Measurements from ENCODE around the gene MLX. TPM values are rescaled to one million over a fixed set of nuclear protein-coding genes. Genes with fewer than 3 reads are reported as not detected.
A peak's percentile ranks its signal among the peaks of the same experiment; 100 is the strongest.

Gene MLX
- total RNA-seq, 4 donors from 2014 or later, result 37.8 to 43.2 (median 39.3) TPM

GRCh38 chr17:42579794-42580551 lies 13.1 kb downstream of the MLX start:
- H3K4me3 ChIP-seq (ENCODE audit: low read depth, poor library complexity, severe bottlenecking), result no peak overlapping the region
- 47 to 59% methylated on average over 2 of the region's 2 CpGs for WGBS, 2 donors
- TF ChIP-seq, protein P1, sequence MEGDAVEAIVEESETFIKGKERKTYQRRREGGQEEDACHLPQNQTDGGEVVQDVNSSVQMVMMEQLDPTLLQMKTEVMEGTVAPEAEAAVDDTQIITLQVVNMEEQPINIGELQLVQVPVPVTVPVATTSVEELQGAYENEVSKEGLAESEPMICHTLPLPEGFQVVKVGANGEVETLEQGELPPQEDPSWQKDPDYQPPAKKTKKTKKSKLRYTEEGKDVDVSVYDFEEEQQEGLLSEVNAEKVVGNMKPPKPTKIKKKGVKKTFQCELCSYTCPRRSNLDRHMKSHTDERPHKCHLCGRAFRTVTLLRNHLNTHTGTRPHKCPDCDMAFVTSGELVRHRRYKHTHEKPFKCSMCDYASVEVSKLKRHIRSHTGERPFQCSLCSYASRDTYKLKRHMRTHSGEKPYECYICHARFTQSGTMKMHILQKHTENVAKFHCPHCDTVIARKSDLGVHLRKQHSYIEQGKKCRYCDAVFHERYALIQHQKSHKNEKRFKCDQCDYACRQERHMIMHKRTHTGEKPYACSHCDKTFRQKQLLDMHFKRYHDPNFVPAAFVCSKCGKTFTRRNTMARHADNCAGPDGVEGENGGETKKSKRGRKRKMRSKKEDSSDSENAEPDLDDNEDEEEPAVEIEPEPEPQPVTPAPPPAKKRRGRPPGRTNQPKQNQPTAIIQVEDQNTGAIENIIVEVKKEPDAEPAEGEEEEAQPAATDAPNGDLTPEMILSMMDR (IDR thresholded peaks at IDR 0.05), result no peak
- no peak for TF ChIP-seq POLR2A (IDR thresholded peaks at IDR 0.05)
- DNase-seq (ENCODE audit: low spot score in 2 of 2), result no peak
- intact Hi-C loops (cut with DNase I; ENCODE audit: low total_unique reads), result loop anchor here (10.0 kb wide), 1 partner anchor 105 kb away; the partner anchor contains the start of genes CCR10 and CNTNAP1

- H3K4me3 ChIP-seq (ENCODE audit: low read depth, poor library complexity, severe bottlenecking), result no peak overlapping the region
- 82 to 90% methylated on average over 9 to 10 of the region's 10 CpGs for WGBS, 2 donors
- DNase-seq (ENCODE audit: low spot score in 2 of 2), result peak in 1 of 2 donors; percentile 72
- intact Hi-C loops (cut with DNase I; ENCODE audit: low total_unique reads), result no loop called here
- TF ChIP-seq, protein P1 (IDR thresholded peaks at IDR 0.05), result no peak
- TF ChIP-seq POLR2A (IDR thresholded peaks at IDR 0.05), result no peak
Observed at GRCh38 chr17:42581744-42582270, 14.9 kb downstream of the MLX start.

- no peak for TF ChIP-seq POLR2A (IDR thresholded peaks at IDR 0.05)
- TF ChIP-seq, protein P1 (IDR thresholded peaks at IDR 0.05), result no peak
- no peak for DNase-seq (ENCODE audit: low spot score in 2 of 2)
- intact Hi-C loops (cut with DNase I; ENCODE audit: low total_unique reads), result no loop called here
- WGBS, 2 donors, result 73 to 75% methylated on average over 9 of the region's 9 CpGs
- no peak overlapping the region for H3K4me3 ChIP-seq (ENCODE audit: low read depth, poor library complexity, severe bottlenecking)
Observed at GRCh38 chr17:42584880-42585279, 18.0 kb downstream of the MLX start.

- H3K4me3 ChIP-seq (ENCODE audit: low read depth, poor library complexity, severe bottlenecking), result no peak overlapping the region
- intact Hi-C loops (cut with DNase I; ENCODE audit: low total_unique reads), result no loop called here
- TF ChIP-seq POLR2A (IDR thresholded peaks at IDR 0.05), result no peak
- TF ChIP-seq, protein P1 (IDR thresholded peaks at IDR 0.05), result no peak
- 16 to 24% methylated on average over 1 of the region's 1 CpG for WGBS, 2 donors
- DNase-seq (ENCODE audit: low spot score in 2 of 2), result no peak
Observed at GRCh38 chr17:42585353-42585752, 18.5 kb downstream of the MLX start.

DNA sequence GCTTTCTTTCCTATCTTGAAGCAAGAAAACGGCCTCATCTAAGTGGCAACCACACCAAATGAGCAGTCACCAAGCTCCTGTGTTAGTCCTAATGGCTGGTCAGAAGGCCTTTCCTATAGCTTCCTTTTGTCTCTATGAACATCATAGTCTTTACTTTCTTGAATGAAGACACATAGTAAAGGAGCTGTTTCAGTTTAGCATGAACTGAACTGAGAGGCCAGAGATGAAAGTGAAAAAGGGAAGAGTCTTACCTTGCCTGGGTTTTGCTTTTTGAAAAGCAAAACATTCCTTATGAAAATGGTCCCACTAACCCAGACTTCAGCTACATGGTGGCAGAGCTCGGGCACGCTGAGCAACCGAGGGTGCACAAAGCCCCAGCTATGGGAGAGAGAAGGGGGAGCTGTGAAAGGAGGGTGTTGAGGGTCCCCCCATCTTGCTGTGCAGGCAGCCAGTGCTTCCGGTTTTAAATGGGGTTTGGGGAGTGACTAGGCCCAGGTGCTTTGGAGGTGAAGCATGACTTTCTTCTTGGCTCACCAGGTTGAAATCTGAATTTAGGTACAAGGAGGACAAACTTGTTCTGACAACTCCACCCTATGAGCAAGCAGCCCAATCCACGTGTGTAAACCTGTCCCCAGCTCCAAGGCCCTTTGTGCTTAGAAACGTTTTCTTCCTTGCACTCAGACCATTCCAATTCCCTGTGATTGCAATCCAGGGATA lies 19.8 kb downstream of the MLX start:
- no peak for DNase-seq (ENCODE audit: low spot score in 2 of 2)
- WGBS, 2 donors, result 49 to 51% methylated on average over 7 of the region's 7 CpGs
- intact Hi-C loops (cut with DNase I; ENCODE audit: low total_unique reads), result no loop called here
- no peak overlapping the region for H3K4me3 ChIP-seq (ENCODE audit: low read depth, poor library complexity, severe bottlenecking)
- no peak for TF ChIP-seq POLR2A (IDR thresholded peaks at IDR 0.05)
- TF ChIP-seq, protein P1 (IDR thresholded peaks at IDR 0.05), result no peak
